ENCODE results near the gene TNIP1. TPM values are rescaled to one million over a fixed set of nuclear protein-coding genes. Genes with fewer than 3 reads are reported as not detected.

The TNIP1 gene
- total RNA-seq, 2 experiments from 2014 or later: 110 to 115 TPM

GRCh38 chr5:151023651-151024050 is 57.2 kb downstream of the TNIP1 start:
- intact Hi-C loops (cut with DNase I, micrococcal nuclease): no loop called here
- CTCF ChIA-PET: no interaction called here
- POLR2A ChIA-PET: no interaction called here

GRCh38 chr5:151023047-151023615 is 57.7 kb downstream of the TNIP1 start:
- Histone ChIP-seq H3K36me3 (ENCODE audit: insufficient read depth, low read length) (peaks cover 16% of the 10 kb centered on the region), H3K4me1 (ENCODE audit: insufficient read depth, low read length) (peaks cover 16% of the 10 kb centered on the region), H3K27ac (ENCODE audit: low read depth in 1 of 2, low read length in 2 of 2) (no peak overlapping the region), H3K9me3 (ENCODE audit: control insufficient read depth in 1 of 2, insufficient read depth in 1 of 2, low read length in 2 of 2) (no peaks in the 10 kb centered on the region), H3K4me3 (ENCODE audit: low read length) (no peak overlapping the region), H3K27me3 (ENCODE audit: control insufficient read depth in 1 of 2, insufficient read depth in 2 of 2, low read length in 2 of 2) (no peaks in the 10 kb centered on the region)
- H3K36me3 Mint-ChIP-seq (ENCODE audit: low read depth): peaks cover 8% of the 10 kb centered on the region
- no peak overlapping the region for H3K27ac Mint-ChIP-seq
- H3K27me3 Mint-ChIP-seq: no peaks in the 10 kb centered on the region
- ChIA-PET CTCF (no interaction called here), POLR2A (no interaction called here)
- peaks cover 39% of the 10 kb centered on the region for H3K4me1 Mint-ChIP-seq (ENCODE audit: low read depth)
- intact Hi-C loops (cut with DNase I, micrococcal nuclease): no loop called here
- DNase-seq (no peak), ATAC-seq (ENCODE audit: poor library complexity) (no peak)
- no peak for TF ChIP-seq CTCF (IDR thresholded peaks at IDR 0.05)
- H3K4me3 Mint-ChIP-seq: no peak overlapping the region
- H3K9me3 Mint-ChIP-seq: no peaks in the 10 kb centered on the region

More at GRCh38 chr5:151023651-151024050, 57.2 kb downstream of the TNIP1 start:
- ATAC-seq (ENCODE audit: poor library complexity) (no peak), DNase-seq (no peak)
- Mint-ChIP-seq H3K27me3 (no peaks in the 10 kb centered on the region), H3K4me1 (ENCODE audit: low read depth) (peaks cover 35% of the 10 kb centered on the region), H3K9me3 (no peaks in the 10 kb centered on the region), H3K36me3 (ENCODE audit: low read depth) (peaks cover 13% of the 10 kb centered on the region), H3K4me3 (no peak overlapping the region), H3K27ac (no peak overlapping the region)
- TF ChIP-seq CTCF (IDR thresholded peaks at IDR 0.05): no peak
- Histone ChIP-seq H3K4me1 (ENCODE audit: insufficient read depth, low read length) (peaks cover 16% of the 10 kb centered on the region), H3K27me3 (ENCODE audit: control insufficient read depth in 1 of 2, insufficient read depth in 2 of 2, low read length in 2 of 2) (no peaks in the 10 kb centered on the region), H3K36me3 (ENCODE audit: insufficient read depth, low read length) (peaks cover 21% of the 10 kb centered on the region), H3K9me3 (ENCODE audit: control insufficient read depth in 1 of 2, insufficient read depth in 1 of 2, low read length in 2 of 2) (no peaks in the 10 kb centered on the region), H3K4me3 (ENCODE audit: low read length) (no peak overlapping the region), H3K27ac (ENCODE audit: low read depth in 1 of 2, low read length in 2 of 2) (no peak overlapping the region)

GRCh38 chr5:151022511-151023018 is 58.3 kb downstream of the TNIP1 start:
- no peaks in the 10 kb centered on the region for H3K9me3 Mint-ChIP-seq
- H3K27ac Mint-ChIP-seq: no peak overlapping the region
- DNase-seq (no peak), ATAC-seq (ENCODE audit: poor library complexity) (peak; percentile 26)
- peaks cover 16% of the 10 kb centered on the region for H3K4me1 ChIP-seq (ENCODE audit: insufficient read depth, low read length)
- CTCF ChIA-PET: interaction anchor here (0.6 kb wide), 1 partner anchor 202 kb away, joined by 5 read pairs; no protein-coding TSS in a partner anchor
- H3K27ac ChIP-seq (ENCODE audit: low read depth in 1 of 2, low read length in 2 of 2): no peak overlapping the region
- intact Hi-C loops (cut with DNase I, micrococcal nuclease): no loop called here
- peaks cover 39% of the 10 kb centered on the region for H3K4me1 Mint-ChIP-seq (ENCODE audit: low read depth)
- H3K4me3 Mint-ChIP-seq: no peak overlapping the region
- H3K36me3 Mint-ChIP-seq (ENCODE audit: low read depth): peaks cover 3% of the 10 kb centered on the region
- H3K27me3 Mint-ChIP-seq: no peaks in the 10 kb centered on the region
- H3K4me3 ChIP-seq (ENCODE audit: low read length): no peak overlapping the region
- no peaks in the 10 kb centered on the region for H3K27me3 ChIP-seq (ENCODE audit: control insufficient read depth in 1 of 2, insufficient read depth in 2 of 2, low read length in 2 of 2)
- POLR2A ChIA-PET: no interaction called here
- no peaks in the 10 kb centered on the region for H3K9me3 ChIP-seq (ENCODE audit: control insufficient read depth in 1 of 2, insufficient read depth in 1 of 2, low read length in 2 of 2)
- H3K36me3 ChIP-seq (ENCODE audit: insufficient read depth, low read length): peaks cover 11% of the 10 kb centered on the region
- no peak for TF ChIP-seq CTCF (IDR thresholded peaks at IDR 0.05)
